ENCODE measurements around the gene SULT4A1. TPM values are rescaled to one million over a fixed set of nuclear protein-coding genes. Genes with fewer than 3 reads are reported as not detected.

The SULT4A1 gene
- polyA plus RNA-seq, 1 of the 3 experiments (the other 2 are of a cell fraction), result 3.9 TPM

DNA sequence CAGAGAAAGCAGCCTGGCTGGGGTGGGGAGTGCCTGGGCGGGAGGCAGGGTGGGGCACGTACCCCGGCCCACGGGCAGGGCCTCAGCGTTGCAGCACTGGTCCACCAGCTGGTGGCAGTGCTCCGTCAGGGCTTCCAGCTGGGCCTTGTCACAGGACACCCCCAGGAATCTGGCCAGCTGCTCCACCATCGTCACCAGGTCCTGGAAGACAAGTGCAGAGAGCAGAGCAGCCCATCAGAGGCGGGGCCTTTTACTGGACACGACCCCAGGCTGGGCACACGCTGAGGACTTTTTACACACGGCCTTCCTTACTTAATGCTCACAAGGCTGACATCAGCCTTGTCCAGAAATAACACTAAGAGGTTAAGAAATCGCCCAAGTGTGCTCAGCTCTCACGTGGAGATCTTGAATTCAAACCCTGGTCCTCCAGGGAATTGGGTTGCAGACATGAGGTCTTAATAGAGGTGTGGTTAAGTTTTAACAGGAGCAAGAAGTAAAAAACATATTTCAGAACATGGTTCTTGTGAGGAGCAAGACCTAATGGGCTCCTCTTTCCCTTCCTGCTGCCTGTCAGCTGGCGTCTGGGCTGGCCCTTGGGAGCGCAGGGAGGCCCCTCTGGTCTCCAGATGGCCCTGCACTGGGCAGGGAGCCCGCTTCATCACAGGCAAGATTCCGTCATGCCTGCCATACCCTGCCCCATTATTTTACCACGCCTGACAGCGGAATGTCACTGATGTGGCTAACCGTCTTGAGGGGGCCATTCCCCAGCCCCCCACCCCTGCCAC lies 33.1 kb downstream of the SULT4A1 start (continued):
- TF ChIP-seq SIN3A (IDR thresholded peaks at IDR 0.05; ENCODE audit: borderline replicate concordance, low read depth, low read length) (no peak), GABPA (IDR thresholded peaks at IDR 0.05; ENCODE audit: low read depth) (no peak), TCF12 (IDR thresholded peaks at IDR 0.05) (peak; percentile 80)
- TF ChIP-seq, protein P1, sequence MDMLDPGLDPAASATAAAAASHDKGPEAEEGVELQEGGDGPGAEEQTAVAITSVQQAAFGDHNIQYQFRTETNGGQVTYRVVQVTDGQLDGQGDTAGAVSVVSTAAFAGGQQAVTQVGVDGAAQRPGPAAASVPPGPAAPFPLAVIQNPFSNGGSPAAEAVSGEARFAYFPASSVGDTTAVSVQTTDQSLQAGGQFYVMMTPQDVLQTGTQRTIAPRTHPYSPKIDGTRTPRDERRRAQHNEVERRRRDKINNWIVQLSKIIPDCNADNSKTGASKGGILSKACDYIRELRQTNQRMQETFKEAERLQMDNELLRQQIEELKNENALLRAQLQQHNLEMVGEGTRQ (IDR thresholded peaks at IDR 0.05; ENCODE audit: borderline replicate concordance, low read depth, low read length), result no peak

- Histone ChIP-seq H3K9me3 (no peaks in the 10 kb centered on the region), H3K9me2 (no peaks in the 10 kb centered on the region), H3K4me1 (ENCODE audit: control insufficient read depth in 1 of 2, insufficient read depth in 2 of 2, low read depth in 1 of 2, low read length in 1 of 2) (peaks cover 0 to 36% of the 10 kb centered on the region in 2 experiments; a peak in 2 of 4 replicates), H3K36me3 (replicated peaks in 1 of 2; ENCODE audit: control insufficient read depth in 1 of 2, insufficient read depth in 2 of 2, low read length in 1 of 2) (no peaks in the 10 kb centered on the region), H2AFZ (ENCODE audit: low read depth) (no peak overlapping the region), H3F3A (replicated peaks; ENCODE audit: insufficient read depth) (peaks cover 5% of the 10 kb centered on the region), H3K79me2 (ENCODE audit: insufficient read depth) (no peaks in the 10 kb centered on the region), H3K9ac (no peak overlapping the region), H3K4me3 (ENCODE audit: low read depth in 2 of 2, low read length in 1 of 2) (no peak overlapping the region), H3K4me2 (no peak overlapping the region), H3K27ac (ENCODE audit: low read depth in 2 of 2, low read length in 1 of 2) (peak overlapping the region in 1 of 2 experiments; percentile 84; a peak in 2 of 4 replicates), H3K27me3 (ENCODE audit: insufficient read depth) (no peaks in the 10 kb centered on the region), H4K20me1 (ENCODE audit: insufficient read depth) (no peaks in the 10 kb centered on the region)
- POLR2A ChIA-PET, result no interaction called here
- WGBS (ENCODE audit: low lambda C conversion rate), result 83% methylated on average over 2 of the region's 6 CpGs
- TF ChIP-seq SIN3A (IDR thresholded peaks at IDR 0.05; ENCODE audit: borderline replicate concordance, low read depth, low read length), result no peak
- TF ChIP-seq EP300 (IDR thresholded peaks at IDR 0.05; ENCODE audit: borderline replicate concordance in 1 of 2, low read depth in 1 of 2, low read length in 1 of 2), result no peak
- CTCF ChIA-PET, result interaction anchor here (0.6 to 3.9 kb wide), 8 partner anchors 16 to 77 kb away, joined by 3 to 17 read pairs (median 3); no protein-coding TSS in a partner anchor
- no peak for DNase-seq
Observed at GRCh38 chr22:43828725-43828997, 33.7 kb downstream of the SULT4A1 start.

DNA sequence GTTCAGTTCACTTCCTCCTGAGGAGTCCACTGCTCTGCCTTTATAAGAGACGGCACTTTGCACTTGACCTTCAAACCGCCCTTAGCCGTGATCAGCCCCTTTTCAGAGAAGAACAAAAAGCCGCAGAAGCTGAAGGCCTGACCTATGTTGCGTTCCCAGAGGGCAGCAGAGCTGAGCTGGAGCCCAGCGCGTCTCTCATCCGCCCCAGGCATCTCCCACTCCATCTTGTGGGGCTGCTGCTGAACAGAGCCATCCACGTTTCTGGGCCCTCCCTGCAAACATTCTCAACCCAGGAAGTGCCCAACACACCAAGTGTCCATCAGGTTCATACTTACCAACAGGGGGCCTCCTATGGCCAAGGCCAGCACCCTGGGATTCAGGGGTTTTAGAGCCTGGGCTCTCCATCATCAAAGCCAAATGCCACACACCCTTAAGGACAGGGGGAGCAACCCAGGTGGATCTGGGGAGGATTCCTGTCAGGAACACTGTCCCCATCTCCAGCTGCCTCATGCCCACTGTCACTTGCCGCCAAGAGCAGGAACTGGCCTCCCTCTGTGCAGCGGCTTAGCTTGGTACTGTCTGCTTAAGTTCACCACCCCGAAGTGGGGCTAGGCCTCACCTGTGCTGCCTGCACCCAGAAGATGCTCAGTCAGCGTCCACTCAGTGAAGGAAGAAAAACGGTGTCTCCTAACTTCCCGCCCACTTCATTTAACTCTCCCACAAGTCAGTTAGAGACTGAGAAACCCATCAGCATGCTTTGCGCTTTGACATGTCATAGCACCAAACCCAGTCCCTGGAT lies 34.2 kb downstream of the SULT4A1 start:
- no peak overlapping the region for H2AFZ ChIP-seq (ENCODE audit: low read depth)
- no peaks in the 10 kb centered on the region for H3K9me2 ChIP-seq
- H3K9ac ChIP-seq, result no peak overlapping the region
- H3K27ac ChIP-seq (ENCODE audit: low read depth in 2 of 2, low read length in 1 of 2), result peak overlapping the region in 1 of 2 experiments; percentile 84; a peak in 2 of 4 replicates
- H3K79me2 ChIP-seq (ENCODE audit: insufficient read depth), result no peaks in the 10 kb centered on the region
- peaks cover 5% of the 10 kb centered on the region for H3F3A ChIP-seq (replicated peaks; ENCODE audit: insufficient read depth)
- TF ChIP-seq CTCF (IDR thresholded peaks at IDR 0.05) (0 out of 2 replicates have a peak, but pooled peaks have one; percentile 8), EP300 (IDR thresholded peaks at IDR 0.05; ENCODE audit: borderline replicate concordance in 1 of 2, low read depth in 1 of 2, low read length in 1 of 2) (no peak), RXRA (IDR thresholded peaks at IDR 0.05; ENCODE audit: borderline replicate concordance, low read depth) (no peak), CHD2 (IDR thresholded peaks at IDR 0.05; ENCODE audit: low read length, partially characterized antibody) (no peak), NFIC (IDR thresholded peaks at IDR 0.05; ENCODE audit: borderline replicate concordance) (no peak), REST (IDR thresholded peaks at IDR 0.05; ENCODE audit: low read depth, low read length) (no peak)
- TF ChIP-seq, protein P2, sequence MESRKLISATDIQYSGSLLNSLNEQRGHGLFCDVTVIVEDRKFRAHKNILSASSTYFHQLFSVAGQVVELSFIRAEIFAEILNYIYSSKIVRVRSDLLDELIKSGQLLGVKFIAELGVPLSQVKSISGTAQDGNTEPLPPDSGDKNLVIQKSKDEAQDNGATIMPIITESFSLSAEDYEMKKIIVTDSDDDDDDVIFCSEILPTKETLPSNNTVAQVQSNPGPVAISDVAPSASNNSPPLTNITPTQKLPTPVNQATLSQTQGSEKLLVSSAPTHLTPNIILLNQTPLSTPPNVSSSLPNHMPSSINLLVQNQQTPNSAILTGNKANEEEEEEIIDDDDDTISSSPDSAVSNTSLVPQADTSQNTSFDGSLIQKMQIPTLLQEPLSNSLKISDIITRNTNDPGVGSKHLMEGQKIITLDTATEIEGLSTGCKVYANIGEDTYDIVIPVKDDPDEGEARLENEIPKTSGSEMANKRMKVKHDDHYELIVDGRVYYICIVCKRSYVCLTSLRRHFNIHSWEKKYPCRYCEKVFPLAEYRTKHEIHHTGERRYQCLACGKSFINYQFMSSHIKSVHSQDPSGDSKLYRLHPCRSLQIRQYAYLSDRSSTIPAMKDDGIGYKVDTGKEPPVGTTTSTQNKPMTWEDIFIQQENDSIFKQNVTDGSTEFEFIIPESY (IDR thresholded peaks at IDR 0.05; ENCODE audit: borderline replicate concordance, low read depth), result no peak
- CTCF ChIA-PET, result interaction anchor here (0.6 to 3.9 kb wide), 10 partner anchors 11 to 77 kb away, joined by 3 to 17 read pairs (median 3); no protein-coding TSS in a partner anchor
- no peaks in the 10 kb centered on the region for H4K20me1 ChIP-seq (ENCODE audit: insufficient read depth)
- peaks cover 0 to 36% of the 10 kb centered on the region in 2 experiments; a peak in 2 of 4 replicates for H3K4me1 ChIP-seq (ENCODE audit: control insufficient read depth in 1 of 2, insufficient read depth in 2 of 2, low read depth in 1 of 2, low read length in 1 of 2)
- H3K4me3 ChIP-seq (ENCODE audit: low read depth in 2 of 2, low read length in 1 of 2), result no peak overlapping the region
- H3K27me3 ChIP-seq (ENCODE audit: insufficient read depth), result no peaks in the 10 kb centered on the region
- POLR2A ChIA-PET, result no interaction called here
- no peak for DNase-seq
- no peaks in the 10 kb centered on the region for H3K36me3 ChIP-seq (replicated peaks in 1 of 2; ENCODE audit: control insufficient read depth in 1 of 2, insufficient read depth in 2 of 2, low read length in 1 of 2)
- no peak overlapping the region for H3K4me2 ChIP-seq
- H3K9me3 ChIP-seq, result no peaks in the 10 kb centered on the region
- 97% methylated on average over 6 of the region's 16 CpGs for WGBS (ENCODE audit: low lambda C conversion rate)

Data from SK-N-SH (cell line).